Natural killer cell (primary cell): ENCODE measurements around the gene SYNE2. TPM values are rescaled to one million over a fixed set of nuclear protein-coding genes. Genes with fewer than 3 reads are reported as not detected.
"Not testable (repeated sequence)": the region's sequence is repeated elsewhere in the genome, so short reads cannot be mapped to it uniquely, and the experiment has no call there.

Experiments
- ATAC-seq, 3 donors: fragments of 150-1000 bp in 2 of 3; fragments of 200-7000 bp in 1 of 3; cut with Tn5 transposase; 1 replicate in 1 of 3; 2 replicates in 2 of 3; pipeline ENCODE4 v1.10.0; 2021; ENCODE audit warnings: mild to moderate bottlenecking in 2 of 3, moderate library complexity in 2 of 3
- DNase-seq, 2 donors: peaks; one replicate each; pipeline versions ENCODE4 v3.0.0 to v3.0.0-alpha.2; 2013 to 2021; ENCODE audit warnings: mixed read lengths in 1 of 2
- H3K27ac ChIP-seq: one replicate; pipeline ENCODE4 v1.5.1; 2013; ENCODE audit warnings: mild to moderate bottlenecking, low read length
- H3K27me3 ChIP-seq: one replicate; pipeline ENCODE4 v1.6.1; 2013; ENCODE audit warnings: low read length; ENCODE audit not compliant: control insufficient read depth, insufficient read depth
- H3K36me3 ChIP-seq: one replicate; pipeline ENCODE4 v1.6.1; 2013; ENCODE audit warnings: low read length; ENCODE audit not compliant: control insufficient read depth, insufficient read depth
- H3K4me1 ChIP-seq: one replicate; pipeline ENCODE4 v1.6.1; 2013; ENCODE audit warnings: low read length; ENCODE audit not compliant: control insufficient read depth, insufficient read depth
- H3K4me3 ChIP-seq: one replicate; pipeline ENCODE4 v1.5.1; 2013; ENCODE audit warnings: low read length
- H3K9me3 ChIP-seq: one replicate; pipeline ENCODE4 v1.6.1; 2013; ENCODE audit warnings: low read length; ENCODE audit not compliant: control insufficient read depth, insufficient read depth
- H3K27ac Mint-ChIP-seq, 2 donors: one replicate each; pipeline ENCODE4 v1.8.0; 2022; ENCODE audit warnings: mild to moderate bottlenecking in 2 of 2, mixed read lengths in 2 of 2, moderate library complexity in 1 of 2
- H3K27me3 Mint-ChIP-seq, 2 donors: one replicate each; pipeline ENCODE4 v1.8.0; 2022; ENCODE audit warnings: low read depth in 2 of 2, mixed read lengths in 2 of 2
- H3K36me3 Mint-ChIP-seq: one replicate; pipeline ENCODE4 v1.8.0; 2022; ENCODE audit warnings: mixed read lengths
- H3K4me1 Mint-ChIP-seq, 2 donors: one replicate each; pipeline ENCODE4 v1.8.0; 2022; ENCODE audit warnings: mixed read lengths in 2 of 2
- H3K4me3 Mint-ChIP-seq: one replicate; pipeline ENCODE4 v1.8.0; 2022; ENCODE audit warnings: mild to moderate bottlenecking, moderate library complexity, mixed read lengths
- H3K9me3 Mint-ChIP-seq, 2 donors: one replicate each; pipeline ENCODE4 v1.8.0; 2022; ENCODE audit warnings: mixed read lengths in 2 of 2
- CTCF ChIP-seq: fragments of 200-600 bp; IDR thresholded peaks from one replicate; pipeline ENCODE4 v1.8.0; 2022; ENCODE audit warnings: antibody characterized with exemption
- WGBS: methylation state at CpG from one replicate; pipeline ENCODE4 v1.1.7; 2013; ENCODE audit warnings: missing lambda C conversion rate; ENCODE audit not compliant: insufficient coverage; 5-methylcytosine and 5-hydroxymethylcytosine counted together
- intact Hi-C: fragments of 100-400 bp; cut with micrococcal nuclease; formaldehyde crosslinking; loops from one replicate; pipeline ENCODE4 v1.14.2; 2022
- total RNA-seq, 4 donors: library from RNA; stranded (reverse); fragments of 120-200 nt in 1 of 4; gene quantifications; one replicate each; pipeline versions ENCODE4 v1.2.3 to v1.2.4, GENCODE V29; 2013 to 2022

Gene SYNE2
- total RNA-seq, 3 donors from 2014 or later (not counting 1 experiment from before 2014, with no cell fraction given): 325 to 434 (median 373) TPM

GRCh38 chr14:64040044-64040443, 187.2 kb downstream of the SYNE2 start:
- peaks cover 6% of the 10 kb centered on the region for H3K36me3 ChIP-seq
- peaks cover 4% of the 10 kb centered on the region for H3K9me3 ChIP-seq
- no peak for TF ChIP-seq CTCF
- no peak for DNase-seq
- no CpG with 5 or more reads among the region's 2 CpGs for WGBS
- Mint-ChIP-seq H3K4me1 (peaks cover 15 to 29% of the 10 kb centered on the region in 2 donors), H3K27me3 (no peaks in the 10 kb centered on the region), H3K9me3 (peaks cover 0 to 5% of the 10 kb centered on the region in 2 donors), H3K27ac (peak overlapping the region in 1 of 2 donors; percentile 75), H3K36me3 (peaks cover 15% of the 10 kb centered on the region), H3K4me3 (no peak overlapping the region)
- H3K27ac ChIP-seq: no peak overlapping the region
- intact Hi-C loops: no loop called here
- no peak overlapping the region for H3K4me3 ChIP-seq
- ATAC-seq: no peak
- H3K27me3 ChIP-seq: no peaks in the 10 kb centered on the region
- H3K4me1 ChIP-seq: no peaks in the 10 kb centered on the region

GRCh38 chr14:64043296-64043695, 190.5 kb downstream of the SYNE2 start:
- H3K4me3 Mint-ChIP-seq, H3K4me3 ChIP-seq, H3K4me1 ChIP-seq, DNase-seq, H3K27me3 Mint-ChIP-seq, H3K27ac ChIP-seq, H3K36me3 ChIP-seq, ATAC-seq, H3K9me3 Mint-ChIP-seq, intact Hi-C loops, H3K9me3 ChIP-seq, H3K27me3 ChIP-seq: not testable (repeated sequence)
- peak overlapping the region in 1 of 2 donors; percentile 34 for H3K27ac Mint-ChIP-seq
- peaks cover 15 to 28% of the 10 kb centered on the region in 2 donors for H3K4me1 Mint-ChIP-seq
- 96% methylated on average over 6 of the region's 6 CpGs for WGBS
- H3K36me3 Mint-ChIP-seq: peaks cover 15% of the 10 kb centered on the region

GRCh38 chr14:64045091-64045490, 192.3 kb downstream of the SYNE2 start:
- DNase-seq: no peak
- Mint-ChIP-seq H3K9me3 (peaks cover 0 to 5% of the 10 kb centered on the region in 2 donors), H3K27me3 (no peaks in the 10 kb centered on the region), H3K27ac (peak overlapping the region in 1 of 2 donors; percentile 20), H3K4me3 (no peak overlapping the region), H3K36me3 (peaks cover 15% of the 10 kb centered on the region), H3K4me1 (peaks cover 15 to 16% of the 10 kb centered on the region in 2 donors)
- Histone ChIP-seq H3K9me3 (peaks cover 4% of the 10 kb centered on the region), H3K4me3 (no peak overlapping the region), H3K27me3 (no peaks in the 10 kb centered on the region), H3K36me3 (peaks cover 16% of the 10 kb centered on the region), H3K27ac (no peak overlapping the region), H3K4me1 (no peaks in the 10 kb centered on the region)
- no peak for ATAC-seq
- WGBS: 76% methylated on average over 2 of the region's 2 CpGs
- intact Hi-C loops: no loop called here
- TF ChIP-seq CTCF: no peak

GRCh38 chr14:64049616-64050381, 197.0 kb downstream of the SYNE2 start:
- peaks cover 19% of the 10 kb centered on the region for H3K36me3 Mint-ChIP-seq
- intact Hi-C loops: no loop called here
- H3K4me3 Mint-ChIP-seq: no peak overlapping the region
- H3K27me3 Mint-ChIP-seq: no peaks in the 10 kb centered on the region
- Histone ChIP-seq H3K4me1 (no peaks in the 10 kb centered on the region), H3K27ac (no peak overlapping the region), H3K36me3 (peaks cover 45% of the 10 kb centered on the region), H3K27me3 (no peaks in the 10 kb centered on the region), H3K4me3 (no peak overlapping the region), H3K9me3 (no peaks in the 10 kb centered on the region)
- no peak for TF ChIP-seq CTCF
- DNase-seq: no peak
- peaks cover under 1 to 14% of the 10 kb centered on the region in 2 donors for H3K4me1 Mint-ChIP-seq
- no peak for ATAC-seq
- no peaks in the 10 kb centered on the region for H3K9me3 Mint-ChIP-seq
- WGBS: 95% methylated on average over 2 of the region's 2 CpGs
- H3K27ac Mint-ChIP-seq: no peak overlapping the region
